Measurements from ENCODE around the gene MVD. TPM values are rescaled to one million over a fixed set of nuclear protein-coding genes. Genes with fewer than 3 reads are reported as not detected.
A peak's percentile ranks its signal among the peaks of the same experiment; 100 is the strongest.

The MVD gene
- polyA plus RNA-seq, 3 donors = 9.0 to 17.9 (median 12.2) TPM

DNA sequence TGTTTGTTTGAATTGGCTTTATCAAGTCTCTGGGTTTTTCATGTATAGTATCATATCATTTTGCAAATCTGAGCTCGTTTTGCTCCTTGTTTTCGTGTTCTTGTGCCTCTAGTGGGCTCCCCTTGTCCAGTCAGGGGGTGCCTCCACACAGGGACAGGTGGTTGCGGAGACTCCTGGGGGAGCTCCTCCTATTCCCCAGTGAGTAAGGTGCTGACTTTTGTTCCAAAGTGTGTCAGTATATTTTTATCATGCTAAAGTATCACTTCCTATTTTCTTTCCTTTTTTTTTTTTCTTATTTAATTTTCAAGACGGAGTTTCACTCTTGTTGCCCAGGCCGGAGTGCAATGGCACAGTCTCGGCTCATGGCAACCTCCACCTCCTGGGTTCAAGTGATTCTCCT, 54.8 kb downstream of the MVD start:
- H3K4me3 ChIP-seq (replicated peaks in 1 of 3; ENCODE audit: low read depth in 2 of 3, low read length in 3 of 3) = no peak overlapping the region
- peaks cover 4 to 12% of the 10 kb centered on the region in 2 donors for H3K4me1 ChIP-seq (ENCODE audit: control insufficient read depth in 1 of 2, insufficient read depth in 2 of 2, low read length in 2 of 2)
- no peak for DNase-seq
- H4K20me1 ChIP-seq (ENCODE audit: insufficient read depth, low read length) = peaks cover 48% of the 10 kb centered on the region
- intact Hi-C loops (cut with micrococcal nuclease) = no loop called here
- Mint-ChIP-seq H3K36me3 (peaks cover 55 to 89% of the 10 kb centered on the region in 2 donors), H3K4me1 (peaks cover 17% of the 10 kb centered on the region), H3K27me3 (ENCODE audit: low read depth in 3 of 3) (no peaks in the 10 kb centered on the region), H3K9me3 (no peaks in the 10 kb centered on the region), H3K27ac (peak overlapping the region in 5 of 7 donors; percentile 17 to 77 (median 30)), H3K4me3 (no peak overlapping the region)
- peaks cover 64 to 87% of the 10 kb centered on the region in 2 donors for H3K36me3 ChIP-seq (replicated peaks in 1 of 2; ENCODE audit: control insufficient read depth in 1 of 2, insufficient read depth in 2 of 2, low read length in 2 of 2)
- no peak for TF ChIP-seq CTCF (IDR thresholded peaks at IDR 0.05)
- H3K79me2 ChIP-seq (ENCODE audit: insufficient read depth, low read length) = no peaks in the 10 kb centered on the region
- no peak overlapping the region for H3K4me2 ChIP-seq (replicated peaks; ENCODE audit: extremely low read depth, low read length, poor library complexity, severe bottlenecking)
- H3K27me3 ChIP-seq (ENCODE audit: control insufficient read depth in 2 of 2, insufficient read depth in 2 of 2, low read length in 2 of 2) = no peaks in the 10 kb centered on the region
- no peak overlapping the region for H2AFZ ChIP-seq (ENCODE audit: insufficient read depth, low read depth, low read length, poor library complexity, severe bottlenecking)
- no peak overlapping the region for H3K27ac ChIP-seq (ENCODE audit: low read depth in 1 of 2, low read length in 2 of 2)
- WGBS (ENCODE audit: insufficient coverage) = 0% methylated on average over 2 of the region's 6 CpGs
- H3K9ac ChIP-seq (ENCODE audit: insufficient read depth, low read length, poor library complexity, severe bottlenecking) = no peak overlapping the region
- H3K9me3 ChIP-seq (replicated peaks in 1 of 2; ENCODE audit: control insufficient read depth in 1 of 2, insufficient read depth in 1 of 2, low read length in 2 of 2) = no peaks in the 10 kb centered on the region

DNA sequence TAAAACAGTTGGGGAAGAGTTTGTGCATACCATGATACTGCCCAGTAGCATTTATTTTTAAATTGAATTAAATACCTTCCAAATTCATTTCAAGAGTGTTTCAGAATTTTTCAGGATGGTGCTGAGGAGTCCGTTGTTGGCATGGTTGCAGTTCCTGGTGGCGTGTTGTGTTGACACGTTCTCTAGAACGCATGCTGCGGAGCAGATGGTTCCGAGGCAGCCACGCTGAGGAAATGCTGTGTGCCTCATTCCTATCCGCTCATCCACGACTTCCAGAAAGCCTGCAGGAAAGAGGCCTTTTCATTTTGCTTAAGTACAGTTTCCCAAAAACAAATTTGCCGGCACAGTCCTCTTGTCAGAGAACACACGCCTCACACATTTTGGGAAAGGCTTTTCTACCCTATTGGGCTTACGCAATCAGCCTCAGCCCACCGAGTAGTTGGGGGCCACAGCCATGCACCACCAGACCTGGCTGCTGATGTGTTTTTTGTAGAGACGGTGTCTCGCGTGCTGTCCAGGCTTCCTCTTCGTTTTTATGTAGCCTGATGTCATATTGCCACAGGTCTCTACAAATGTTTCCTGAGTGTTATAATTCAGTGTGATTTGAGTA, 56.6 kb downstream of the MVD start:
- Histone ChIP-seq H3K9me3 (replicated peaks in 1 of 2; ENCODE audit: control insufficient read depth in 1 of 2, insufficient read depth in 1 of 2, low read length in 2 of 2) (no peaks in the 10 kb centered on the region), H3K4me3 (replicated peaks in 1 of 3; ENCODE audit: low read depth in 2 of 3, low read length in 3 of 3) (no peak overlapping the region), H4K20me1 (ENCODE audit: insufficient read depth, low read length) (peaks cover 40% of the 10 kb centered on the region), H3K27me3 (ENCODE audit: control insufficient read depth in 2 of 2, insufficient read depth in 2 of 2, low read length in 2 of 2) (no peaks in the 10 kb centered on the region), H3K79me2 (ENCODE audit: insufficient read depth, low read length) (no peaks in the 10 kb centered on the region), H2AFZ (ENCODE audit: insufficient read depth, low read depth, low read length, poor library complexity, severe bottlenecking) (no peak overlapping the region), H3K36me3 (replicated peaks in 1 of 2; ENCODE audit: control insufficient read depth in 1 of 2, insufficient read depth in 2 of 2, low read length in 2 of 2) (peaks cover 63 to 91% of the 10 kb centered on the region in 2 donors), H3K4me2 (replicated peaks; ENCODE audit: extremely low read depth, low read length, poor library complexity, severe bottlenecking) (no peak overlapping the region), H3K9ac (ENCODE audit: insufficient read depth, low read length, poor library complexity, severe bottlenecking) (no peak overlapping the region), H3K27ac (ENCODE audit: low read depth in 1 of 2, low read length in 2 of 2) (no peak overlapping the region), H3K4me1 (ENCODE audit: control insufficient read depth in 1 of 2, insufficient read depth in 2 of 2, low read length in 2 of 2) (peaks cover 4 to 12% of the 10 kb centered on the region in 2 donors)
- Mint-ChIP-seq H3K4me3 (no peak overlapping the region), H3K9me3 (no peaks in the 10 kb centered on the region), H3K4me1 (peaks cover 17% of the 10 kb centered on the region), H3K27ac (no peak overlapping the region), H3K36me3 (peaks cover 60 to 89% of the 10 kb centered on the region in 2 donors), H3K27me3 (ENCODE audit: low read depth in 3 of 3) (peaks cover 0 to 3% (median 0%) of the 10 kb centered on the region in 3 donors)
- no peak for TF ChIP-seq CTCF (IDR thresholded peaks at IDR 0.05)
- intact Hi-C loops (cut with micrococcal nuclease) = no loop called here
- no peak for DNase-seq
- WGBS (ENCODE audit: insufficient coverage) = 85% methylated on average over 16 of the region's 17 CpGs

Measured in CD14-positive monocyte (primary cell).